Neural cell (in vitro differentiated cells): Measurements from ENCODE around the gene ENSA. TPM values are rescaled to one million over a fixed set of nuclear protein-coding genes. Genes with fewer than 3 reads are reported as not detected.

Experiments used
- H2AFZ ChIP-seq: fragments of 200-600, 300-800 bp; sonication (generic), shearing (Covaris generic); 2 replicates; pipeline ENCODE4 v1.6.0; 2014; ENCODE audit warnings: low read depth, mild to moderate bottlenecking, antibody characterized with exemption, low read length, moderate library complexity
- H3F3A ChIP-seq: fragments of 200-600 bp; shearing (Covaris generic); 2 replicates; pipeline ENCODE4 v1.6.1; 2016; ENCODE audit warnings: mild to moderate bottlenecking, moderate library complexity, mixed read lengths, antibody characterized with exemption, low read length; ENCODE audit not compliant: insufficient read depth, poor library complexity, severe bottlenecking
- H3K27ac ChIP-seq: fragments of 200-600, 300-800 bp; sonication (generic), shearing (Covaris generic); 2 replicates; pipeline ENCODE4 v1.5.1; 2014; ENCODE audit warnings: mild to moderate bottlenecking, low read length, moderate library complexity
- H3K27me3 ChIP-seq: fragments of 300-800, 200-600 bp; sonication (generic), shearing (Covaris generic); 2 replicates; pipeline ENCODE4 v1.6.0; 2014; ENCODE audit warnings: mild to moderate bottlenecking, low read depth, low read length, moderate library complexity; ENCODE audit not compliant: insufficient read depth
- H3K36me3 ChIP-seq: fragments of 300-800, 200-600 bp; sonication (generic), shearing (Covaris generic); 2 replicates; pipeline ENCODE4 v1.5.1; 2014; ENCODE audit warnings: mild to moderate bottlenecking, antibody characterized with exemption, low read length, moderate library complexity; ENCODE audit not compliant: insufficient read depth
- H3K4me2 ChIP-seq: fragments of 300-800, 200-600 bp; sonication (generic), shearing (Covaris generic); 2 replicates; pipeline ENCODE4 v1.6.0; 2014; ENCODE audit warnings: mild to moderate bottlenecking, low read length
- H3K4me3 ChIP-seq: fragments of 300-800, 200-600 bp; sonication (generic), shearing (Covaris generic); 2 replicates; pipeline ENCODE4 v1.5.1; 2014; ENCODE audit warnings: mild to moderate bottlenecking, low read length, moderate library complexity
- H3K79me2 ChIP-seq: fragments of 200-600 bp; shearing (Covaris generic); replicated peaks from 2 replicates; pipeline ENCODE4 v1.6.0; 2014; ENCODE audit warnings: mild to moderate bottlenecking, low read length, moderate library complexity; ENCODE audit not compliant: insufficient read depth
- H3K9ac ChIP-seq: fragments of 300-800, 200-600 bp; sonication (generic), shearing (Covaris generic); 2 replicates; pipeline ENCODE4 v1.6.1; 2016; ENCODE audit warnings: mild to moderate bottlenecking, low read length, mixed read lengths
- H3K9me2 ChIP-seq: fragments of 200-600 bp; shearing (Covaris generic); 2 replicates; pipeline ENCODE4 v1.6.1; 2016; ENCODE audit warnings: mild to moderate bottlenecking, low read length, mixed read lengths; ENCODE audit not compliant: insufficient read depth
- H3K9me3 ChIP-seq: fragments of 200-600, 300-800 bp; sonication (generic), shearing (Covaris generic); 2 replicates; pipeline ENCODE4 v1.6.1; 2016; ENCODE audit warnings: mild to moderate bottlenecking, mixed run types, low read length, moderate library complexity, mixed read lengths
- H4K20me1 ChIP-seq: fragments of 200-600 bp; shearing (Covaris generic); 2 replicates; pipeline ENCODE4 v1.6.1; 2016; ENCODE audit warnings: mild to moderate bottlenecking, mixed run types; ENCODE audit not compliant: insufficient read depth
- CTCF ChIP-seq: fragments of 450-650 bp; IDR thresholded peaks from 2 replicates; pipeline ENCODE4 v1.5.1; 2014; ENCODE audit warnings: antibody characterized with exemption, mild to moderate bottlenecking, moderate library complexity; ENCODE audit not compliant: poor library complexity, severe bottlenecking
- EP300 ChIP-seq: fragments of 450-650 bp; conservative IDR thresholded peaks from 2 replicates; pipeline ENCODE4 v1.6.1; 2014; ENCODE audit warnings: antibody characterized with exemption, mild to moderate bottlenecking, moderate library complexity; ENCODE audit not compliant: poor library complexity, severe bottlenecking
- EZH2 ChIP-seq: fragments of 200-600, 300-800 bp; shearing (Covaris generic), sonication (generic); IDR thresholded peaks from 2 replicates; pipeline ENCODE4 v1.6.1; 2014; ENCODE audit warnings: antibody characterized with exemption, low read length, borderline replicate concordance, mild to moderate bottlenecking; ENCODE audit not compliant: insufficient read depth, poor library complexity, severe bottlenecking
- MXI1 ChIP-seq: fragments of 450-650 bp; conservative IDR thresholded peaks from 2 replicates; pipeline ENCODE4 v1.6.1; 2014; ENCODE audit warnings: antibody characterized with exemption, mild to moderate bottlenecking; ENCODE audit not compliant: poor library complexity, severe bottlenecking
- POLR2AphosphoS5 ChIP-seq: IDR thresholded peaks from 2 replicates; pipeline ENCODE4 v1.6.1; 2012
- RAD21 ChIP-seq: fragments of 450-650 bp; conservative IDR thresholded peaks from 2 replicates; pipeline ENCODE4 v1.6.1; 2014; ENCODE audit warnings: antibody characterized with exemption, mild to moderate bottlenecking, moderate library complexity
- REST ChIP-seq: IDR thresholded peaks from 2 replicates; pipeline ENCODE4 v1.6.1; 2012; ENCODE audit warnings: borderline replicate concordance
- SMC3 ChIP-seq: fragments of 450-650 bp; conservative IDR thresholded peaks from 2 replicates; pipeline ENCODE4 v1.6.1; 2014; ENCODE audit warnings: antibody characterized with exemption, mild to moderate bottlenecking, moderate library complexity; ENCODE audit not compliant: poor library complexity
- TAF1 ChIP-seq: IDR thresholded peaks from 2 replicates; pipeline ENCODE4 v1.6.1; 2012; ENCODE audit warnings: low read depth
- polyA plus RNA-seq: library from polyadenylated mRNA; depleted of rRNA; stranded (reverse); fragments of >200 nt; gene quantifications from 2 replicates; pipeline ENCODE4 v1.2.3, GENCODE V29; 2014
- small RNA-seq, 3 experiments: library from RNA; depleted of rRNA; stranded (forward); fragments of <200 nt; gene quantifications; one replicate each; pipeline ENCODE3, GENCODE V24; 2012

ENSA gene
- polyA plus RNA-seq, 1 donor from 2014 or later: 230 TPM

DNA sequence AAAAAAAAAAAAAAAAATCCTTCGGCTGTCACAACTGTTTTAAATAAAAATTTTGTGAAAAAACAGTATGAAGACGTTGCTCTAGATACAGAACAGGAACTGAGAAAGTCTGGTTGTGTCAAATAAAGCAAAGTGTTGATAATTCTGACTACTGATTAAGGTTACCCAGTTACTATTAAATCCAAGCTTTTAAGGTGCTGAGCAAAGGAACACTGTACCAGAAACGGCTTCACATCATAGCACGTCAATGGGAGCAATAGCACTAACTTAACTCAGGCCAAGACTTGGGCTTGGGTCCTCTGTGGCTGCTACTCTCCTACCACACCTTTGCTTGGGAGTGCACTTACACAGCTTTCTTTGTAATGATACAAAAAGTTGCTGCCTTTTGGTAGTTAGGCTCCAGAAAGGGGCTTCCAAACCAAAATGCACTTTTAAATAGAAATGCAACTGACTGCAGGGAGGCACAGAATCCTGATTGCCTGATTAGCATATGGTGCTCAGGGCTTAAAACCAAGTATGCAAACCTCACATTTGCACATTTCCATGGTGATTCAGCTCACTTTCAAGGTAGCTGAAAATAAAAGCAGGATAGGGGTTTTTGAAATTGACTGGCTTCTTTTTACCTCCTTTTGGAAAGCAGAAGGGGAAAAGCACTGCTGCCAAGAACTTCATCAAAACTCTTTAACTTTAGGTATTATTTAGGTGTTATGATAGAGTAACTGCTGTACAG is 56.3 kb downstream of the ENSA start:
- Histone ChIP-seq H3K9ac (no peak overlapping the region), H3K9me3 (no peaks in the 10 kb centered on the region), H3K4me2 (no peak overlapping the region), H4K20me1 (peaks cover 27% of the 10 kb centered on the region), H3K4me3 (no peak overlapping the region), H2AFZ (no peak overlapping the region), H3K9me2 (no peaks in the 10 kb centered on the region), H3K27ac (no peak overlapping the region), H3K27me3 (no peaks in the 10 kb centered on the region), H3K36me3 (peaks cover 16% of the 10 kb centered on the region), H3F3A (peaks cover 4% of the 10 kb centered on the region), H3K79me2 (peaks cover 76% of the 10 kb centered on the region)
- TF ChIP-seq SMC3 (no peak), TAF1 (no peak), EP300 (no peak), POLR2AphosphoS5 (no peak), MXI1 (no peak), RAD21 (no peak), EZH2 (no peak), CTCF (no peak), REST (no peak)

Small RNA genes within 50 kb of the gene (small RNA-seq; reads per million reads assigned to genes)
- gene RF00015 (0 reads per million in 3 experiments), gene RF00561 (0 to 0.08 (median 0.03) reads per million in 3 experiments)

Other genes with a start within 250 kb of the ENSA start
- gene TARS2, start 142.2 kb downstream of the ENSA start, polyA plus RNA-seq: 19.4 and 22.8 TPM in 2 replicates
- gene ECM1, start 121.5 kb downstream of the ENSA start, polyA plus RNA-seq: 2.3 and 4.2 TPM in 2 replicates
- not detected in 2 replicates for gene FALEC, start 113.9 kb downstream of the ENSA start, polyA plus RNA-seq
- 0.56 TPM in 1 of 2 replicates, not detected in the other for gene ADAMTSL4, start 80.2 kb downstream of the ENSA start, polyA plus RNA-seq
- 151 and 171 TPM in 2 replicates for gene MCL1, start 50.0 kb downstream of the ENSA start, polyA plus RNA-seq
- 4.4 and 7.0 TPM in 2 replicates for gene GOLPH3L, start 67.5 kb upstream of the ENSA start, polyA plus RNA-seq
- 0.34 TPM in 1 of 2 replicates, not detected in the other for gene HORMAD1, start 91.3 kb upstream of the ENSA start, polyA plus RNA-seq
- 0.30 and 3.2 TPM in 2 replicates for gene CTSS, start 136.2 kb upstream of the ENSA start, polyA plus RNA-seq
- gene CTSK, start 178.6 kb upstream of the ENSA start, polyA plus RNA-seq: 8.0 and 9.3 TPM in 2 replicates
- 17.8 and 17.9 TPM in 2 replicates for gene ARNT, start 247.0 kb upstream of the ENSA start, polyA plus RNA-seq